AG09319 (cell line): ENCODE data around the gene CMIP.

Source experiments
- DNase-seq: peaks from one replicate; pipeline ENCODE4 v3.0.0-alpha.2; 2010; ENCODE audit warnings: low read depth; ENCODE audit errors: extremely low read depth
- TF ChIP-seq, protein P1 (sequence below): IDR thresholded peaks from 2 replicates; pipeline ENCODE4 v1.5.1; 2011; ENCODE audit warnings: low read depth, mild to moderate bottlenecking, inconsistent platforms, low read length, moderate library complexity

The CMIP gene

GRCh38 chr16:81746566-81746965, 302.0 kb downstream of the CMIP start:
- TF ChIP-seq, protein P1, sequence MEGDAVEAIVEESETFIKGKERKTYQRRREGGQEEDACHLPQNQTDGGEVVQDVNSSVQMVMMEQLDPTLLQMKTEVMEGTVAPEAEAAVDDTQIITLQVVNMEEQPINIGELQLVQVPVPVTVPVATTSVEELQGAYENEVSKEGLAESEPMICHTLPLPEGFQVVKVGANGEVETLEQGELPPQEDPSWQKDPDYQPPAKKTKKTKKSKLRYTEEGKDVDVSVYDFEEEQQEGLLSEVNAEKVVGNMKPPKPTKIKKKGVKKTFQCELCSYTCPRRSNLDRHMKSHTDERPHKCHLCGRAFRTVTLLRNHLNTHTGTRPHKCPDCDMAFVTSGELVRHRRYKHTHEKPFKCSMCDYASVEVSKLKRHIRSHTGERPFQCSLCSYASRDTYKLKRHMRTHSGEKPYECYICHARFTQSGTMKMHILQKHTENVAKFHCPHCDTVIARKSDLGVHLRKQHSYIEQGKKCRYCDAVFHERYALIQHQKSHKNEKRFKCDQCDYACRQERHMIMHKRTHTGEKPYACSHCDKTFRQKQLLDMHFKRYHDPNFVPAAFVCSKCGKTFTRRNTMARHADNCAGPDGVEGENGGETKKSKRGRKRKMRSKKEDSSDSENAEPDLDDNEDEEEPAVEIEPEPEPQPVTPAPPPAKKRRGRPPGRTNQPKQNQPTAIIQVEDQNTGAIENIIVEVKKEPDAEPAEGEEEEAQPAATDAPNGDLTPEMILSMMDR = no peak
- DNase-seq = no peak

DNA sequence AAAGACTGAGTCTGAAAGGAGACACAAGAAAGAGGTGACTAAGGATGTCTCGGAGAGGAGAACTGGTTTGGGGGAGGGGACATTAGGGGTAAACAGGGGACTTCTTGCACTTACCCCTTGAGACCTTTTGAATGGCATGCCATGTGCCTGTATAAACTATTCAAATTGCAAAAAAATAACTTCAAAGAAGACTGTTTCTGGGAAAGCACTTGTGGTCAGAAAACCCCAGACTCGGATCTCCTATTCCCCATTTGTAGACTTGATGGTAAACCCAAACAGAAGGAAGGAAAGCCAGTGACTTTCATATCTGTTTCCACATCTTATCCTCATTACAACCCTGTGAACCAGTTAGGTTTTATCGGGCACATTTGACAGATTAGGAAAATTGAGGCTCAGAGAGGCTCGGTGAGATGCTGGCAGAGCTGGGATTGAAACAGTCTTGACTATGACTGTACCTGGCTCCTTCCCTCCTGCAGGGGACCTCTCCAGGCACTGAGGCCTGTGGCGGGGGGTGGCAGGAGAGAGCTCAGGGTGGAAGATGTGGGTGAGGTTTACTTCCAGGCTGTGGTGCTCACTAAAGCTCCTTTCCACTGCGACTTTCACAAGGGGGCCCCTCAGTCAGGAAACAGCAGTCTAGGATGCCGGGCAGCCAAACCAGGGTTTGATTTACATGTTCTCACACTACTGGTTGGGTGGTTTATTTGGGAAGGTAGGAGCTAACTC, 304.0 kb downstream of the CMIP start:
- TF ChIP-seq, protein P1 = no peak
- no peak for DNase-seq

- TF ChIP-seq, protein P1 = no peak
- DNase-seq = no peak
Observed at GRCh38 chr16:81752225-81752875, 307.7 kb downstream of the CMIP start.

DNA sequence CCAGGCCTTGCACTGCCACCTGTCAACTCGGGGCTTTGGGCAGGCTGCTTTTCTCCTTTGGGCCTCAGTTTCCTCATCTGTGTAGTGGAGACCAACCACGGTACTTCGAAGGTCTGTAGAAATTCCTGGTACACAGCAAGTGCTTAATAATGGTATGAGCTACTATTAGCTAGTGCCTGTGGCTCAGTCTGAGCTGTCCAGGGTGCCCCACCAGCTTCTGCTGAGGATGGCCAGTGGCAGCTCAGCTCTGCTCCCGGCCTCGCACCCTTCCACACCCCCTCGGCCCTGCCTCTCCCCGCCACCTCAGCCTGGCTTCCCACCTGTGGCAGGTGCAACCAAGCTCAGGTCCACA, 308.2 kb downstream of the CMIP start:
- TF ChIP-seq, protein P1 = no peak
- no peak for DNase-seq

DNA sequence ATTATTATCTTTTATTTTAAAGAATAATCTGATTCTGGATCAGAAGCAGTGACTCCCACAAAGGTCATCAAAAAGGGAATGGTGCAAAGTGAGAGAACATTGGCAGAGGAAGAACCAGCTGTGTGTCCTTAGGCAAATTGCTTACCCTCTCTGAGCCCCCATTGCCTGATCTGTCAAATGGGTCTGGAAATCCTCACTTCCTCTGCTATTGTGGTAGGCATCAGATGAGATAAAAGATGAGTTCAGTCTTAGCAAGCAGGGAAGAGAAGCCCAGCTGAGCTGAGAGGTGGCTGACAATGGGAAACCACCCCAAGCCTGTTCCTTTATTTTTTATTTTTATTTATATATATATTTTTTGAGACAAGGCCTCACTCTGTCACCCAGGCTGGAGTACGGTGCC, 310.2 kb downstream of the CMIP start:
- TF ChIP-seq, protein P1 = no peak
- no peak for DNase-seq

DNA sequence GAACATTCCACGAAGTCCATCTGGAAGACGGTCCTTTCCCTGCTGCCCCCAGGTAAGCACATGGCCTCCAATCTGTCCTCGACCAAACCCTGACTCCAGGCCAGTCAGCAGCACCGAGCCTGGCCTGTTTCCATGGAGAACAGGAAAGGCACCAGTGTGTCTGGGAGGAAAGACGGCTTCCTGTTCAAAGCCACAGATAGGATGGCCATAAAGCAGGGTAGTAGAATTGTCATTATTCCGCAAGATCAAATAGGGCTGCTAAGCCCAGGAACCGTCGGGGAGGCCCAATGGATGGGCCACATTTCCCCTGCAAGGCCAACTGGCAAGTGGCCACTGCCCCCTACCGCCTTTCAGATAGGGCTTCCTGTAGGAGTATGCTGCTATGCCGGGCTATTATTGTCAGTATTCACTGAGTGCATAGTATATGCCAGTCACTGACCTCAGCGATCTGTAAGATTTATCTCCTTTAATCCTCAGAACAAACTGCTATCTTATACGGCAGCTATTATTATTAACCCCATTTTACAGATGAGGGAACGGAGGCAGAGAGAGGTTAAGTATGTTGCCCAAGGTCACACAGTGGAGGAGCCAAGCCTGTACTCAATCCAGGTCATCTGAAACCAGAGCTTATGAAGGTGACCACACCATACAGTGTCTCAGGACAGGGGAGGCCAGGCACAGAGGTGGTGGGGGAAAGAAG, 311.5 kb downstream of the CMIP start:
- TF ChIP-seq, protein P1 = no peak
- no peak for DNase-seq
